Measurements from ENCODE around the gene SCGN.
"Not testable (repeated sequence)": the region's sequence is repeated elsewhere in the genome, so short reads cannot be mapped to it uniquely, and the experiment has no call there.

SCGN gene

DNA sequence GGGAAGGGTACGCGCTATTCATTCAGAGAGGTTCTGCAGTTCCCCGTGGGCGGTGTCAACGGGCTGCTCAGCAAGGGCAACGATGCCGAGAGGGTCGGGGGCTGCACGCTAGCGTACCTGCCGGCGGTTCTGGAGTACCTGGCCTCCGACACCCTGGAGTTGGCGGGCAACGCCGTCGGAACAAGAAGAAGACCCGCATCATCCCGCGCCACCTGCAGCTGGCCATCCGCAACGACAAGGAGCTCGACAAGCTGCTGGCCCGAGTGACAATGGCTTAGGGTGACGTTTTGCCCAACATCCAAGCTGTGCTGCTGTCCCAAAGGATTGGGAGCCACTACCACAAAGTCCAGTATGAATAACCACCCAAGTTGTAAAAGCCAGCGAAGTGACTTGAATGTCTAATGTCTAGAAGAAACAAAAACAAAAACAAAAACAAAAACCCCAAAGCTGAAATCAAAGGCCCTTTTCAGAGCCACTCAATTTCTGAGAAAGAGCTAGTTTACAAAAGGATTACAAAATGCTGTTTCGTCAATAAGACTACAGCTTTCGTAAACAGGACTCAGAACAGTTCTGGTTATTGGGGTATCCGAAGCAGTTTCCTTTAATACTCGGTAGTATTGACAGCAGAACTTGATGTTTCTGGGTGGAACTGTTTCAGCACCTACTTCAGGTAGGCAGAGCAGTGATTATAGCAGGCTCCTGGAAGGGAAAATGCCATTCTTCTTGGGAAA lies 80.6 kb downstream of the SCGN start:
- no peak for FAIRE-seq

DNA sequence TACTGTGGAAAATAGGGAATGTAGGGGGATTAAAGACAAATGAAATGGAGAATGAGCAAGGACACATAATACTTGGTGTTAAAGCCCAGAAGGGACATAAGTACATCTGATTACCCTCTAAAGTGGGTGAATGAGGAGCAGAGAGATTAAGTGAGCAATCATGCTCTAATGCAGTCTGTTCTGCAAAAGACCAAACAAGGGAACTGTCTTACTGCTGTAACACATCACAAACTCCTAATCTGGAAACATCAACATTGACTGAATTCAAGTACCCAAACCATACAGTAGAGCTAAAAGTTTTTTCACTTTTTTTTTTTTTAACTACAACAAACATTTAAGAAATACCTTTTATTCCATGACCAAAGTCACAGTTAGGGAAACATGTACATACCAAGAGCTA lies 83.2 kb downstream of the SCGN start:
- no peak for FAIRE-seq

DNA sequence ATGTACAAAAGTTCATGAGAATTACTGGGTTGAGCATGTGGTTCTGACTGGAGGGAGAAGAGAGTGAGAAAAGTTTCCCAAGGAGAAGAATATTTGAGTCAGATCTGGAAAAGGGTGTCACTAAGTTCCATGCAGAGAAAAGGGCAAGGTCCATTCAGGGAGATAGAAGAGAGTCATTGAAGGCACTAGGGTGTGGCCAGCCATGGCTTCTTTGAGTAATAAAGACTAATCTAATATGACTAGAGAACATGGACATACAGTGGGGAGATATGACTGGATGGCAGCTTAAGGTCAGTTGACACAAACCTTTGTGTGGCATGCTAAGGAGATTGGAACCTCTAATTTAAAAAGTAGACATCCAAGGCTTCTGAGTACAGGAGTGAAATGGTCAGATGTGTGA lies 91.9 kb downstream of the SCGN start:
- FAIRE-seq, result no peak

DNA sequence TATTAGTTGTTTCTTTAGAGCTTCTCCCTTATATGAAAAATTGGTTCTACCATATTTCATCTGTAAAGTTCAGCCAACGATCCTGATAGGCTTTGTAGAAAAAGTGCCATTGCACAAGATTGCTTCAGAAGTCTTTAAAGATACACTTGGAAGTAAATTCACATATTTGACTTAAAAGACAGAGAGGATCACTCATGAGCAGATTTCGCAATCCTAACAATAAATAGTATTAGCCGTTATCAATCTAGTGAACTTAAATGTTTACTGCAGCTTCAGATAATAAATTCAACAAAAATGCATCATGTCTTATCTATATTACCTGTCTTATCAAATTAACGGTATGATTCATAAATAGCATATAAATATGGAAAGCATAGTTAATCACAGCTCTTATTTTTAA lies 93.8 kb downstream of the SCGN start:
- FAIRE-seq, result no peak

- FAIRE-seq, result no peak
These were observed 95.0 kb downstream of the SCGN start for GRCh38 chr6:25746968-25747367.

DNA sequence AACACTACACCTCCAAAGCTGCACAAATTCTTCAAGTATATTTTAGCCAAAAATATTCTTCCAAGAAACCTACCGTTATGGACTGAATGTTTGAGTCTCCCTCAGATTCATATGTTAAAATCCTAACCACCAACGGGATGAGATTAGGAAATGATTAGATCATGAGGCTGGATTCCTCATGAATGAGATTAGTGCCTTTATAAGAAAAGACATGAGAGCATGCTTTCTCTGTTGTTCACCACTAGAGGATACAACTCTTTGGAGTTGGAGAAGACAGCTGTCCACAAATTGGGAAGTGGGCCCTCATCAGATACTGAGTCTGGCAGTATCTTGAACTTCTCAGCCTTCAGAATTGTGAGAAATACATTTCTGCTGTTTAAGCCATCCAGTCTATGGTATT lies 95.5 kb downstream of the SCGN start:
- no peak for FAIRE-seq

DNA sequence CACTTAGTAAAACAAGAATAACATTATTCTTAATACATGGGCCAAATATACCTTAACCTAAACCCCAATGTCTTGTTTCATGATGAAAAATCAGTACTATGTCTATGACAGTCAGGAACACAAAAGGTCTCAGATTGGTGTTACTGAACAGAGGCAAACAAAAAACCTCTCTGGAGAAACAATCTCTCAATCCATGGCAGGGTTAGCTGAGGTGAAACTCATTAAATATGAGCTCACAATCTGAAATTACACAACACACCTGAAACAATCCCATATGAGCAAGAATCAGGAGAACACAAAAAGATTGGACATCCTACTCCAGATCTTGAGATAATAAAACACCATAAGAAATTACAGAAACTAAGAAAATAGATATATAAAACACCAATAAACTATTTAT lies 96.0 kb downstream of the SCGN start:
- FAIRE-seq, result no peak

GRCh38 chr6:25748601-25749517 lies 96.8 kb downstream of the SCGN start:
- FAIRE-seq, result not testable (repeated sequence)

DNA sequence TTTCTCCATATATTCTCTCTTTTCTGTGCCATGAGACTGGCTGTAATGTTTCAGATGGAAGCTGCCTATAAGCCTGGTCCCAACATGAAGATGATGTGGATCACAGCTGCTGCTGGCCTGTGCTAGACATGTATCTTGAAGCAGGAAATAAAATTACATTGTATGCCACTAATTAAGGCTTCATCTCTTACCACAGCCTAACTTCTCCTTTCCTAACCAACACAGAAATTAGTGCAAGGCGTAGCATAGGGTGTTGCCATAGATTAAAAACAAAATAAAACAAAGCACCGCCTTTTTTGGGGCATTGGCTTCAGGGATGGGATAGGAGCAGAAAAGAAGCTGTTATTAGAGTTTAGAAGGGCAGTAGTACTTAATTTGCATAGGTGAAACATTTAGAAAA lies 97.8 kb downstream of the SCGN start:
- no peak for FAIRE-seq

DNA sequence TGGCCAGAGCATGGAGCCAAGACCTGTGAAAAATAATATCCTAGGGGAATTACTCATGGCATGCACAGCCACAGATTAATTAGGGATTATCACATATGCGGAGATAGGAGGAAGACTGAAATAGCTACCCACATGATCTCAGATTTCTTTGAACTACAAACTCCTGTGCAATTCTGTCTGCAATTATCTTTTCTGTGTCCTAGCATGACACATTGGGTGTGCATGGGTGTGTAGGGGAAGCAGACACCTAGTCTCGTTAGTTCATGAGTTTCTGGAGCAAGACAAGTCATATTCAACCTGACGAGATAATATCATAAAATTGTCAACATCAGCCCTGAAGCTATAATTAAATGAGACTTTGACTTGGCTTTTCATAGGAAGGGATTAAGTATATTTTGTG lies 98.9 kb downstream of the SCGN start:
- no peak for FAIRE-seq

Data from endometrium (tissue), 2 donors.